GM19099 (cell line): ENCODE measurements around the gene INAFM1.

Experiments used
- POLR2A ChIP-seq: IDR thresholded peaks from 3 replicates; pipeline ENCODE4 v1.6.1; 2011; ENCODE audit warnings: low read depth; ENCODE audit not compliant: insufficient read length; ENCODE audit errors: extremely low read depth

INAFM1 gene

DNA sequence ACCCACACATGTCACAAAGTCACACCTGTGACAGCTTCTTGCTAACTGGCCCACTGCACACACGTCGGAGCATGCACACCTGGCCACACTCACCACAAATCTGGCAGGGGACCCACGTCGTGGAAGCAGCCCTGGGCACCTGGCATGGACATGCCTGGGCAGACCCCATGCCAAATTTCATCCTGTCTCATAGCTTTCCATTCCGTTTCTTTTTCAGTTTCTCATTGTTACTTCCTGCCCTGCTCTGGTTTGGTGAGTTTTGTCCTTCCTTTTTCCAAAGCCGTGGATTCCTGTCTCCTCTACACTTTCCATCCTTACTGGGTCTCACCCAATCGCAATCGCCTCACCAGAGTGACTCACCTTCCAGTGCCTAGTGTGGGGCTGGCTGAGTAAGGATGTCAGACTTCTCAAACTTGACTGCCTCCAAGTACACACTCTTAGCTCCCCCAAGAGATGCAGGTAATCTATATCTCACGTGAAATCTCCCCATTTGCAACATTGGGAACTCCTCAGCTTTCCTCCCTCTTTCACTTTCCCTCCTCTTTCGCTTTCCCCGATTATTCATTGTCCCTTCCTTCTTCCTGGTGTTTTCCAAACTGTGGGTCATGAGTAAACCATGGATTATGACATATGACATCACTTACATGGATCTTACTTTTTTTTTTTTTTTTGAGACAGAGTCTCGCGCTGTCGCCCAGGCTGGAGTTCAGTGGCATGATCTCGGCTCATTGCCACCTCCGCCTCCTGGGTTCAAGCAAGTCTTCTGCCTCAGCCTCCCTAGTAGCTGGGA, 42.1 kb upstream of the INAFM1 start:
- no peak for TF ChIP-seq POLR2A

DNA sequence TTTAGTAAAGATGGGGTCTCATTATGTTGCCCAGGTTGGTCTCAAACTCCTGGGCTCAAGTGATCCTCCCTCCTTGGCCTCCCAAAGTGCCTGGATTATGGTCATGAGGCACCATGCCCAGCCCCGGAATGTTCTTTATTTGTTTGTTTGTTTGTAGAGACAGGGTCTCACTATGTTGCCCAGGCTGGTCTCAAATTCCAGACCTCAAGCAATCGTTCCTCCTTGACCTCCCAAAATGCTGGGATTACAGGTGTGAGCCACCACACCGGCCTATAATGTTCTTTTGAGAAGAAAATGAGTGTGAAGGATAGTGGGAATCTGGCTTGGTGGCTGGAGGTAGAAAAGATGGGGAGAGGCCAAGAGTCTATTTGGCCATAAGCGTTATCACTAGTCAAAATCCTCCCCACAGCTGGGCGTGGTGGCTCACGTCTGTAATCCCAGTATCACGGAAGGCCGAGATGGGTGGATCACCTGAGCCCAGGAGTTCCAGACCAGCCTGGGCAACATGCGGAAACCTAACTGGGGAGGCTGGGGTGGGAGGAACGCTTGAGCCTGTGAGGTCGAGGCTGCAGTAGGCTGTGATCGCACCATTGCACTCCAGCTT, 38.5 kb upstream of the INAFM1 start:
- TF ChIP-seq POLR2A, result no peak

DNA sequence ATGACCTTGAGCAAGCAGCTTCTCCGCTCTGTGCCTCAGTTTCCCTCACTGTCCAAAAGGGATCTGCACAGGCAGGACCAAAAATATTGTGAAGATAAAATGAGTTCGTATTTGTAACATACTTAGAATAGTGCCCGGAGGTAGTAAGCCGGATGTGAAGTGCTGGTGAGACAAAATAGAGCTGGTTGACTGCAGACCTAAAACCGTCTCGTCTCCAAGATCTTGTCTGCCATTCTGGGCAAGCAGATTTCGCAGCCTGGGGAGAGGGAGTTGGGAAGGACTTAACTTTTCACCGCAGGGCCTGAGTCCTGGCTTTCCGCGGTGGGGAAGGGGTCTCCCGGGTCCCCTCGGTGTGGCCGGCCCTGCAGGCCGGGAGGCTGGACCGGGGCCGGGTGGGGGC, 35.5 kb upstream of the INAFM1 start:
- no peak for TF ChIP-seq POLR2A

DNA sequence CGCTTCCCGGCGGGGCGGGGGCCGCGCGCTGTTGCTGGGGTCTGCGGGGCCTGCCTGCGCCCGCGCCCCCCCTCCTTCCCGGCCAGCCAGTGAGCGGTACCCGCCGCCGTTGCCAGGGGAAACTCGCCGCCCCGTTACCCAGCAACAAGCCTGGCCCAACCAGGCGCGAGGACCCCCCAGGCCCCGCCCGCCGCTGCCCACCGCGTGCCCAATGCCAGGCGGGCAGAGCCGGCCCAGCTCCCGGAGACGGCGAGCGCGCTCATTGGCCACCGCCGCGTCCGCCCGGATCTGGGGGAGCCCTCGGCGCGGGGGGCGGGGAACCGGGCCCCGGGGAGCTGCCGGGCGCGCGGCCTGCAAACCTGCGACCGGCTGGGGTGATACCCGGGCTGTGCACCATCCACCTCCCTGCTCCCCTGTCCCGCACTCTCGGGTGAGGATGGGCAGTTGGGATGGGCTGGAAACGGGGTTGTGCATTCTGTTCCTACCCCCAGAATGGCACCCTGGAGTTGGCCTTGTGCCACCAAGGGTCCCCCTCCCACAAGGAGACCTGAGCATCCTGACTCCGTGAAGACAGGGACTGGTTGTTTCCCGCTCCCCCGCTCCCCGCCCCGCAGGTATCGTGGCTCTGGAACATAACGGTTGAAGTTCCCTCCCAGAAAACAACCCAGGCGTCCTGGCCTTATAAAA, 34.9 kb upstream of the INAFM1 start:
- no peak for TF ChIP-seq POLR2A

DNA sequence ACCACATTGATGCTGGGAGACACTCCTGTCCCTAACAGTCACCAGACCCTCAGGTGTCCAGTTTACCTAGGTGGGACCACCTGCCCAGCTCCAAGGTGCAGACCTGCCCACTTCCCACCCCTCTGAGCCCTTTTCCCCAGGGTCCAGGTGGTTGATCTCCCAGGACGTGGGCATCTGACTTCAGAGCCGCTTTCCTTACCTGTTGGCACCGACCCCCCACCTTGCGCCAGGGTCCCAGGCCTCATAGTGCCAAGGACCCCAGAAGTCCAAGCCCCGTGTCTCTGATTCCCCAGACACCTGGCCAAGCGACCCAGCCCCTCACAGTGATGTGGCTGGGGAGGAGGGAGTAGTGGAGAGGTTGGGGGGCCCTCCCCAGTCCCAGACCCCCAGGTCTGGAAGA, 34.1 kb upstream of the INAFM1 start:
- TF ChIP-seq POLR2A, result no peak

DNA sequence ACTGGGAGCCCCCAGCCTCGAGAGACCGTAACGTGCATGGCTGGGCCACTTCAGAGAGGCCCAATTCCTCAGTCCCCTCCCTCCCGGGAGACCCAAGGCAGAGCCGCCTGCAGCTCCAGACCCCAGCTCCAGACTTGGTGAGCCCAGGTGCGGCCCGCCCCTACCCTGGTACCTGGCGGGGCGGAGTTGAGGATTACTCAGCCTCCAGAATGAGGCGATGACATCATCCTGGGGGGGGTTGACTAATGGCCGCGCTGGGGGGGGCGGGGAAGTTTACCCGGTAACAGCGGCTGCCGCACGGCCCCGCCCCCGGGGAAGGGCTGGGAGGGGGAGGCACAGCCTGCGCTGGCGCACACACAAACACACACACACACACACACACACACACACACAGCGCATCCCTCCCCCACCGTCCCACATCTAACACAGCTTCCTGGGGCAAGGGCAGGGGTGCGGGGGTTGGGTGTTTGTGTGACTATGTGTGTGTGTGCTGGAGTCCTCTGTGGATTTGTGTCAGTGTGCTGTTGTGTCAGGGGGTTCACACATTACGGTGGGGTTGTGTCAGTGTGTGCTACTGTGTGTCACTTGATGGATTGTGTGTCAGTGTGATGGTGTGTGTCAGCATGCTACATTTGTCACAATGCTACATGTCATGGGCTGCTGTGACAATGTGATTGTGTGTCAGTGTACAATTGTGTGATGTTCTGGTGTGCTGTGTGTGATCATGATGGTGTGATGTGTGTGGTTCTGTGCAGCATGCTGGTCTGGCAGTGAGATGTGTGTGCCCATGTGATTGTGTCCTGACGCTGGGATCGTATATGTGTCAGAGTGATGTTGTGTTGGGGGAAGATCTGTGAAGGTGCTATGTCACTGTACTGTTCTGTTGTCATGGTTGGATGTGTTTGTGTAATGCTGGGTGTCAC, 33.4 kb upstream of the INAFM1 start:
- TF ChIP-seq POLR2A, result no peak

DNA sequence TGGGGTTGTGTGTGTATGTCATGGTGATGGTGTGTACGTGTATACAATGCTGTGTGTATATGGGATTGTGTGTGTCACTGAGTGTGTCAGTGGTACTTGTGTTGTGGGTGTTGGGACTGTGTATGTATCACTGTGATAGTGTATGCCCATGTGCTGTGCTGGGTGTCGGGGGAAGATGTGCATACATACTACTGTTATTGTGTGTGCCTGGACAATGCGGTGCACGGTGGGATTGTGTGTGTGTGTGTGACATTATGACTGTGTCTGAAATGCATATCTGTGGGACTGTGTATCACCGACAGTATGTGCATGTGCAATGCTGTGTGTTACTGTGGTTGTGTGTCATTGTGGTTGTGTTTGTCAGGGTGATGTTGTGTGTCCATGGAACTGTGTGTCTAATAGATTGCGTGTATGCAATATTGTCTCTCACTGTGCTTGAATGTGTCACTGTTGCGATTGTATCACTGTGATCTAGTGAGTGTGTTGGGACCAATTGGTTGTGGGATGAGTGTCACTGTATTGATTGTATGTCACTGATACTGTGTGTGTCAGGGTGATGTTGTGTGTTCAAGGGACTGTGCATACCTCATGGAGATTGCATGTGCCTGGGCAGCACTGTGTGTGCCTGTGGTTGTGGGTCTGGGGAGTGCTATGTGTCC, 32.6 kb upstream of the INAFM1 start:
- TF ChIP-seq POLR2A, result no peak

DNA sequence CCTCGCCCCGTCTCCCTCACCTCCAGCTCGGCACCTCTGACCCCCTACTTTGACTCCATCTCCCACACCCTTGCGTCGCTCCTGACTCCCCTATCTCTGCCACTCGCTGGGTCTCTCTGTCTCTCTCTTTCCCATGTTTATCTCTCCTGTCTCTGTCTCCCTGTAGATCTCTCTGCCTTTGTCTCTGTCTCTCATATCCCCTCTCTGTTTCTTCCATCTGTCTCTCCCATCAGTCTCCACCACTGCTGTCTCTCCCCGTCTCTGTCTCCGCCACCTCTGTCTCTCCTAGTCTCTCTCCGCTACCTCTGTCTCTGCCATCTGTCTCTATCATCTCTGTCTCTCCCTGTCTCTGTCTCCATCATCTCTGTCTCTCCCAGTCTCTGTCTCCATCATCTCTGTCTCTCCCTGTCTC, 31.3 kb upstream of the INAFM1 start:
- no peak for TF ChIP-seq POLR2A

DNA sequence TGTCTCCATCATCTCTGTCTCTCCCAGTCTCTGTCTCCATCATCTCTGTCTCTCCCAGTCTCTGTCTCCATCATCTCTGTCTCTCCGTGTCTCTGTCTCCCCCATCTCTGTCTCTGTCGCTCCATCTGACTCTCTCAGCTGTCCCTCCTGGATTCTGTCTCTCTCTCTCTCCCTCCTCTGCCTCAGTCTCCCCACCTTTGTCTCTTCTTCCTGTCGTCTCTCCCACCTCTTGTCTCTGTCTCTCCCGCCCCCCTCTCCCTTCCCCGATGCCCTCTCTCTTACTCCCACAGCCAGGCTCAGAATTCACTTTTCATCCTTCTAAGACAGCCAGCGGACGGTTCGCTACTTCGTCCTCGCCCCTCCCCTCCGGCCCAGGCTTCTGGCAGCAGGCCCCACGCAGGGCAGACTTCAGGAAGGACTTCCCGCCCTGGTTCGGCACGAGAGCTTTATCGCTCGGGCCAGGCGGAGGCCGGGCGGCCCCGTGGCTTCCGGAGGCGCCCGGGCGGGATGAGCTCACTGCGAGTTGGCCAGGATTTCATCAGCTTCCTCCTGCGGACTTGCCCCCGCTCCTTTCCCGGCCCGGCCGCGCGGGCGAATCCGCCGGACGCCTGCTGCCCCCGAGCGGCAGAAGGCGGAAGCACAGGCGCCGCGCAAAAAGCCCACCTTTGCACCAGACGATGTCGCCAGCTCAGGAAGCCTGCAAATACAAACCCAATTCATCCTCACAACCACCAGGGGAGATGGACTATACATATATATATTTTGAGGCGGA, 30.7 kb upstream of the INAFM1 start:
- TF ChIP-seq POLR2A, result peak; percentile 61

DNA sequence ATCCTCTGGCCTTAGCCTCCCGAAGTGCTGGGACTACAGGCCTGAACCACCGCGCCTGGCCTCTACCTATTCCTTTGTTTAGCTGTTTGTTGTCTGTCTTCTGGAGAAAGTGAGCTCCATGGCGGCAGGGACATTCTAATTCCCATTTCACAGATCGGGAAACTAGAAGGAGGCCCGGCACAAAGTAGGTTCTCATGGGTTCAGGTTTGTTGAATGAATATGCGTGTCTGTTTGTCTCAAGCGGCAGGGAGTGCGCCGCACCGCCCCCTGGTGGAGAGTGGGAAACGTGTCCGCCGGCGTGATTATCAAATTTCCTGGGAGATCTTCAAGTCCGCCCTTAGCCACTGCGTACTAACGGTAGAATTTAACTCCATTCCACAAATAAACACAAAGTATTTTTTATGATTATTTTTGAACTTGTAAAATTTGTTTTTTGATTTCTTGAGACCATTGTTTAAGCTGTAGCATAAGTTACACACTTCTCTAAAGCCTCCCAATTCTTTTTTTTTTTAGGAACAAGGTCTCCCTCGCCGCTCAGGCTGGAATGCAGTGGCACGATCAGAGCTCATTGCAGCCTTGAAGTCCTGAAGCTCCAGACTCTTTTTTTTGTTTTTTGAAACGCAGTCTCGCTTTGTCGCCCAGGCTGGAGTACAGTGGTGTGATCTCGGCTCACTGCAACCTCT, 27.2 kb upstream of the INAFM1 start:
- no peak for TF ChIP-seq POLR2A

DNA sequence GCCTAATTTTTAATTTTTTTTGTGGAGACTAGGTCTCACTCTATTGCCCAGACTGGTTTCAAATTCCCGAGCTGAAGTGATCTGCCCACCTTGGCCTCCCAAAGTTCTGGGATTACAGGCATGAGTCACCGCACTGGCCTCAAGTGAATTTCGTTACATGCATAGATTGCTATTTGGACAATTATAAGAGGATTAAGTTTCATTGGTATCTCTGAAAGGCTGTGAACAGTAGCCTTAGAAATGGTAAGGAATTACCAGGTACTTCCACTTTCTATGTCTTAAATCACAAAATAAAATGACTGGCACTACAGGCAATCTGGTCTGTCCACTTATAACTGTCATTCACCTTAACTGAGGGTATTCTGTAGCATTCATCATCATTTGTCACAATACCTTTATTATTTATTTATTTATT, 21.2 kb upstream of the INAFM1 start:
- no peak for TF ChIP-seq POLR2A

DNA sequence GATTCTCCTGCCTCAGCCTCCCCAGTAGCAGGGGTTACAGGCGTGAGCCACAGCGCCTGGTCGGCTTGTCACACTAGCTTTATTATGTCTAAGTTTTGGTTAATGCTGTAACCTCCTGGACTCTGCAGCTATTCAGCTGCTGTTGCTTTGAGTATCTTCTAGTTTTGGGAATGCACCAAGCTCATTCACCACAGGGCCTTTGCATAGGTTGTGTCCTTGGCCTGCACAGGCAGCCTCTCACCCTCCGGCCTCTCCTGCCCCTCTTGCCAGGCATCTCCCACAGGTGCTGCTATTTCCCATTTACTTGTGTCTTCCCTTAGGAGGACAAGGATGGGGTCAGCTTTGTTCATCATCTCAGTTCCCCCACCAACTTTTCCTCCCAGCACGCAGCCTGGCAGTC, 20.7 kb upstream of the INAFM1 start:
- no peak for TF ChIP-seq POLR2A
